HCT116 (cell line): ENCODE data around the gene CARD6. TPM values are rescaled to one million over a fixed set of nuclear protein-coding genes. Genes with fewer than 3 reads are reported as not detected.
"Not testable (repeated sequence)": the region's sequence is repeated elsewhere in the genome, so short reads cannot be mapped to it uniquely, and the experiment has no call there.

Experiments used
- ATAC-seq: fragments of 200-7000 bp; cut with Tn5 transposase; 2 replicates; pipeline ENCODE4 v1.9.1; 2020; ENCODE audit warnings: mild to moderate bottlenecking, moderate library complexity
- BruUV-seq: library from RNA; stranded (reverse); fragments of 400-500 nt; replicated peaks from 2 replicates; lab custom pipeline; 2021; lab: Mats Ljungman, UMichigan
- CTCF ChIA-PET: fragments of 300-600 bp; sonication (Branson Sonifier 250); formaldehyde crosslinking; loops from one replicate; lab custom pipeline; 2021; ENCODE audit warnings: antibody characterized with exemption; lab: Charles Lee
- POLR2A ChIA-PET: fragments of 300-600, 350-600 bp; sonication (Branson Sonifier 250); formaldehyde crosslinking; loops from one replicate; lab custom pipeline; 2021; ENCODE audit warnings: antibody characterized with exemption; lab: Charles Lee
- RAD21 ChIA-PET, 2 experiments: fragments of 300-600 bp; sonication (Branson Sonifier 250); formaldehyde crosslinking; loops; one replicate each; lab custom pipeline; 2023; ENCODE audit warnings: low total read pairs in 2 of 2; ENCODE audit not compliant: uncharacterized antibody in 2 of 2, unreplicated experiment in 2 of 2, low non-redundant PET in 1 of 2; lab: Charles Lee
- DNase-seq: peaks from one replicate; pipeline ENCODE4 v3.0.0-alpha.2; 2010; ENCODE audit warnings: low read depth, low spot score
- H2AFZ ChIP-seq: fragments of 200-600 bp; shearing (Covaris generic), sonication (generic); 2 replicates; pipeline ENCODE4 v1.6.1; 2017; ENCODE audit warnings: low read depth, mixed run types, mixed read lengths, antibody characterized with exemption, low read length; ENCODE audit not compliant: poor library complexity, severe bottlenecking
- H3K27ac ChIP-seq: 2 replicates; pipeline ENCODE4 v1.5.1; 2012; ENCODE audit warnings: low read depth, low read length
- H3K27me3 ChIP-seq: fragments of 200-600 bp; sonication (generic); 2 replicates; pipeline ENCODE4 v1.6.1; 2016; ENCODE audit warnings: mixed run types, low read length, mixed read lengths; ENCODE audit not compliant: insufficient read depth
- H3K36me3 ChIP-seq, 2 experiments: fragments of 200-500 bp in 1 of 2; fragments of 200-600 bp in 1 of 2; sonication (Bioruptor generic) in 1 of 2; sonication (generic) in 1 of 2; 2 replicates each; pipeline versions ENCODE4 v1.5.1 to v1.6.1; 2014 to 2016; ENCODE audit warnings: low read length in 2 of 2, inconsistent platforms in 1 of 2, mixed read lengths in 1 of 2, mixed run types in 1 of 2; ENCODE audit not compliant: insufficient read depth in 2 of 2, control insufficient read depth in 1 of 2
- H3K4me1 ChIP-seq, 2 experiments: fragments of 200-600 bp in 1 of 2; sonication (generic) in 1 of 2; 2 replicates each; pipeline versions ENCODE4 v1.5.1 to v1.6.1; 2012 to 2017; ENCODE audit warnings: low read length in 2 of 2, inconsistent platforms in 1 of 2, mild to moderate bottlenecking in 1 of 2, mixed read lengths in 1 of 2, mixed run types in 1 of 2, moderate library complexity in 1 of 2; ENCODE audit not compliant: insufficient read depth in 2 of 2, control insufficient read depth in 1 of 2
- H3K4me2 ChIP-seq: fragments of 200-600 bp; sonication (generic); 2 replicates; pipeline ENCODE4 v1.6.1; 2017; ENCODE audit warnings: mixed run types, low read length, mixed read lengths
- H3K4me3 ChIP-seq, 2 experiments: fragments of 200-600 bp in 1 of 2; sonication (generic) in 1 of 2; replicated peaks in 1 of 2; 2 replicates each; pipeline ENCODE4 v1.5.1; 2011 to 2016; ENCODE audit warnings: low read length in 2 of 2, control low read depth in 1 of 2, low read depth in 1 of 2, mild to moderate bottlenecking in 1 of 2, mixed read lengths in 1 of 2, mixed run types in 1 of 2
- H3K79me2 ChIP-seq: fragments of 200-600 bp; sonication (generic); 2 replicates; pipeline ENCODE4 v1.6.1; 2017; ENCODE audit warnings: mild to moderate bottlenecking, mixed run types, low read length, moderate library complexity, mixed read lengths; ENCODE audit not compliant: insufficient read depth
- H3K9ac ChIP-seq: fragments of 200-600 bp; sonication (generic); 2 replicates; pipeline ENCODE4 v1.6.1; 2016; ENCODE audit warnings: low read length, mixed read lengths
- H3K9me2 ChIP-seq: fragments of 200-600 bp; sonication (generic), shearing (Covaris generic); 2 replicates; pipeline ENCODE4 v1.6.1; 2017; ENCODE audit warnings: mixed run types, mild to moderate bottlenecking, moderate library complexity; ENCODE audit not compliant: insufficient read depth
- H3K9me3 ChIP-seq, 2 experiments: fragments of 200-500 bp in 1 of 2; fragments of 200-600 bp in 1 of 2; sonication (Bioruptor generic) in 1 of 2; sonication (generic) in 1 of 2; 2 replicates each; pipeline ENCODE4 v1.6.1; 2014 to 2017; ENCODE audit warnings: low read length in 2 of 2, mixed read lengths in 2 of 2, inconsistent platforms in 1 of 2, low read depth in 1 of 2, mild to moderate bottlenecking in 1 of 2, mixed run types in 1 of 2, moderate library complexity in 1 of 2; ENCODE audit not compliant: control insufficient read depth in 1 of 2, insufficient read depth in 1 of 2
- H4K20me1 ChIP-seq: fragments of 200-600 bp; sonication (generic), shearing (Covaris generic); 2 replicates; pipeline ENCODE4 v1.6.1; 2017; ENCODE audit warnings: mixed run types, mild to moderate bottlenecking, moderate library complexity; ENCODE audit not compliant: insufficient read depth
- intact Hi-C: fragments of 100-400 bp; cut with micrococcal nuclease; formaldehyde crosslinking; loops from 2 replicates; pipeline ENCODE4 v1.10.0; 2022
- total RNA-seq: library from RNA; stranded (reverse); gene quantifications from one replicate; pipeline ENCODE4 v1.2.1, GENCODE V29; 2021; ENCODE audit not compliant: unreplicated experiment

The CARD6 gene
- total RNA-seq, 1 experiment from 2014 or later, result not detected

DNA sequence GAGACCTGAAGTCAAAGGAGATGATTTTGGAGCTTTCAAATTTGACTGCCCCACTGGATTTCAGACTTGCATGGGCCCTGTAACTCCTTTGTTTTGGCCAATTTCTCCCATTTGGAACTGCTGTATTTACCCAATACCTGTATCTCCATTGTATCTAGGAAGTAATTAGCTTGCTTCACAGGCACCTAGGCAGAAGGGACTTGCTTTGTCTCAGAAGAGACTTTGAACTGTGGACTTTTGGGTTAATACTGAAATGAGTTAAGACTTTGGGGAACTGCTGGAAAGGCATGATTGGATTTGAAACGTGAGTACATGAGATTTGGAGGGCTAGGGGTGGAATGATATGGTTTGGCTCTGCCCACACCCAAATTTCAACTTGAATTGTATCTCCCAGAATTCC, 41.9 kb downstream of the CARD6 start:
- CTCF ChIA-PET, H3K4me2 ChIP-seq, BruUV-seq, intact Hi-C loops, H3K4me3 ChIP-seq, H3K9me2 ChIP-seq, ATAC-seq, H2AFZ ChIP-seq, H3K27ac ChIP-seq, H4K20me1 ChIP-seq, POLR2A ChIA-PET, H3K9ac ChIP-seq, H3K27me3 ChIP-seq, DNase-seq, H3K79me2 ChIP-seq, H3K4me1 ChIP-seq, RAD21 ChIA-PET, H3K36me3 ChIP-seq, H3K9me3 ChIP-seq: not testable (repeated sequence)

GRCh38 chr5:40895440-40896425, 54.6 kb downstream of the CARD6 start:
- H4K20me1 ChIP-seq, RAD21 ChIA-PET, H3K9ac ChIP-seq, ATAC-seq, H3K9me2 ChIP-seq, H3K9me3 ChIP-seq, CTCF ChIA-PET, H3K27ac ChIP-seq, H3K4me1 ChIP-seq, DNase-seq, H3K36me3 ChIP-seq, H3K4me3 ChIP-seq, H3K27me3 ChIP-seq, H2AFZ ChIP-seq, H3K79me2 ChIP-seq, BruUV-seq, intact Hi-C loops, POLR2A ChIA-PET, H3K4me2 ChIP-seq: not testable (repeated sequence)
